HG03060 (cell line): ENCODE measurements around the gene C12orf50.
"Not testable (repeated sequence)": the region's sequence is repeated elsewhere in the genome, so short reads cannot be mapped to it uniquely, and the experiment has no call there.

Experiments used
- ATAC-seq: cut with Tn5 transposase; IDR thresholded peaks from one replicate; pipeline ENCODE4 v1.9.1; 2021; ENCODE audit warnings: low read depth, moderate number of reproducible peaks; ENCODE audit not compliant: unreplicated experiment

The C12orf50 gene

GRCh38 chr12:87991483-87991882, 37.7 kb downstream of the C12orf50 start:
- ATAC-seq = no peak

GRCh38 chr12:87988534-87988933, 40.7 kb downstream of the C12orf50 start:
- ATAC-seq = no peak

- no peak for ATAC-seq
Observed at GRCh38 chr12:87985069-87985675, 44.0 kb downstream of the C12orf50 start.

- no peak for ATAC-seq
Observed at GRCh38 chr12:87982208-87982607, 47.0 kb downstream of the C12orf50 start.

- no peak for ATAC-seq
Observed at GRCh38 chr12:87981495-87981894, 47.7 kb downstream of the C12orf50 start.

- no peak for ATAC-seq
Observed at GRCh38 chr12:87975879-87976278, 53.3 kb downstream of the C12orf50 start.

- no peak for ATAC-seq
Observed at GRCh38 chr12:87967871-87968270, 61.3 kb downstream of the C12orf50 start.

- ATAC-seq = no peak
Observed at GRCh38 chr12:87960566-87960965, 68.6 kb downstream of the C12orf50 start.

- not testable (repeated sequence) for ATAC-seq
Observed at GRCh38 chr12:87954028-87954427, 75.2 kb downstream of the C12orf50 start.

GRCh38 chr12:87953256-87953860, 75.8 kb downstream of the C12orf50 start:
- no peak for ATAC-seq

GRCh38 chr12:87952850-87953249, 76.4 kb downstream of the C12orf50 start:
- no peak for ATAC-seq

GRCh38 chr12:87952223-87952622, 77.0 kb downstream of the C12orf50 start:
- ATAC-seq = no peak

GRCh38 chr12:87943762-87944161, 85.4 kb downstream of the C12orf50 start:
- ATAC-seq = no peak

- ATAC-seq = no peak
Observed at GRCh38 chr12:87943023-87943422, 86.2 kb downstream of the C12orf50 start.

GRCh38 chr12:87939182-87939581, 90.0 kb downstream of the C12orf50 start:
- no peak for ATAC-seq

- no peak for ATAC-seq
Observed at GRCh38 chr12:87935216-87935615, 94.0 kb downstream of the C12orf50 start.

- no peak for ATAC-seq
Observed at GRCh38 chr12:87933991-87934390, 95.2 kb downstream of the C12orf50 start.

- no peak for ATAC-seq
Observed at GRCh38 chr12:87931812-87932211, 97.4 kb downstream of the C12orf50 start.

GRCh38 chr12:87930627-87931026, 98.6 kb downstream of the C12orf50 start:
- no peak for ATAC-seq
